Ovary (tissue), 3 donors: ENCODE measurements around the gene TSPAN32.

Experiments used
- EP300 ChIP-seq: sonication (generic); formaldehyde crosslinking; IDR thresholded peaks from one replicate; pipeline ENCODE4 v1.6.1; 2017; ENCODE audit warnings: antibody characterized with exemption
- TF ChIP-seq, protein P1 (sequence below), 3 donors: fragments of 450-650 bp in 2 of 3; fragments of 200-600 bp in 1 of 3; IDR thresholded peaks; one replicate each; pipeline versions ENCODE4 v1.5.1 to v1.8.0; 2016 to 2022; ENCODE audit warnings: antibody characterized with exemption in 3 of 3, mild to moderate bottlenecking in 1 of 3
- donor health status: DM: no; HTN: no; CAD: no.

DNA sequence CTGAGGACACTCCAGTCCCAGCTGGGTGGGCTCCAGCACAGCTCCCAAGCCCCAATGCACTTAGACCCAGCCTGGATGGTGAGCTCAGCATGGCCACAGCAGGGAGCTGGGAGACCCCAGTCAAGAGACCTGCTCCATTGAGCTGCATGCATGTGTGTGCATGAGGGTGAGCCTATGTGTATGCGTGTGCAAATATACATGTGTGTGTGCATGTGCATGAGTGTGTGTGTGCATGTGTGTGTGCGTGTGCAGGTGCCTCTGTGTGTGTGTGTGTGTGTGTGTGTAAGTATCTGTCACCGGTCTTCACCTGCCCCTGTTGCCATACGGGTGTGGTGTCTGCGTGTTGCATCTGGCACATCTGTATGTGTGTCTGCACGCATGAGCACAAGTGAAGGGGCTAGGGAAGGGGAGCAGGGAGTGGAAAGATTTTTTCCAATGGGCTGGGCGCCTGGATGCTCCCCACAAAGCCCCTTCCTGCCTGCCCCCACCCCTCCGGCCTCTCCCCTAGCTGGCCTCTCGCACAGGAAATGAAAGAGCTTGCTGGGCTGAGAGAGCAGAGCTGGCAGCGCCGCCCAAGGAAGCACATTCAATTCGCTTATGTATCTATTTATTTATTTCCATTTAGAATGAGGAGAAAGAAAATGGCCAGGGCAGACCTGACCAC lies 4.1 kb downstream of the TSPAN32 start:
- TF ChIP-seq, protein P1, sequence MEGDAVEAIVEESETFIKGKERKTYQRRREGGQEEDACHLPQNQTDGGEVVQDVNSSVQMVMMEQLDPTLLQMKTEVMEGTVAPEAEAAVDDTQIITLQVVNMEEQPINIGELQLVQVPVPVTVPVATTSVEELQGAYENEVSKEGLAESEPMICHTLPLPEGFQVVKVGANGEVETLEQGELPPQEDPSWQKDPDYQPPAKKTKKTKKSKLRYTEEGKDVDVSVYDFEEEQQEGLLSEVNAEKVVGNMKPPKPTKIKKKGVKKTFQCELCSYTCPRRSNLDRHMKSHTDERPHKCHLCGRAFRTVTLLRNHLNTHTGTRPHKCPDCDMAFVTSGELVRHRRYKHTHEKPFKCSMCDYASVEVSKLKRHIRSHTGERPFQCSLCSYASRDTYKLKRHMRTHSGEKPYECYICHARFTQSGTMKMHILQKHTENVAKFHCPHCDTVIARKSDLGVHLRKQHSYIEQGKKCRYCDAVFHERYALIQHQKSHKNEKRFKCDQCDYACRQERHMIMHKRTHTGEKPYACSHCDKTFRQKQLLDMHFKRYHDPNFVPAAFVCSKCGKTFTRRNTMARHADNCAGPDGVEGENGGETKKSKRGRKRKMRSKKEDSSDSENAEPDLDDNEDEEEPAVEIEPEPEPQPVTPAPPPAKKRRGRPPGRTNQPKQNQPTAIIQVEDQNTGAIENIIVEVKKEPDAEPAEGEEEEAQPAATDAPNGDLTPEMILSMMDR (IDR thresholded peaks at IDR 0.05), result no peak
- TF ChIP-seq EP300, result no peak
